ENCODE results near the gene UEVLD. TPM values are rescaled to one million over a fixed set of nuclear protein-coding genes. Genes with fewer than 3 reads are reported as not detected.

UEVLD gene
- total and polyA plus RNA-seq, 4 donors: 5.7 to 15.5 (median 6.7) TPM

- 8% methylated on average over 31 of the region's 31 CpGs for WGBS
- no peaks in the 10 kb centered on the region for H3K36me3 ChIP-seq (ENCODE audit: control insufficient read depth in 4 of 4, insufficient read depth in 3 of 4, low read depth in 1 of 4, low read length in 3 of 4)
- H3K9ac ChIP-seq (ENCODE audit: low read depth in 1 of 2, low read length in 2 of 2): peak overlapping the region; percentile 56 to 92
- TF ChIP-seq YY1 (IDR thresholded peaks at IDR 0.05) (no peak), JUND (IDR thresholded peaks at IDR 0.05) (no peak), RXRA (IDR thresholded peaks at IDR 0.05) (no peak), FOXA1 (IDR thresholded peaks at IDR 0.05) (no peak), ZBTB33 (IDR thresholded peaks at IDR 0.05) (no peak)
- TF ChIP-seq, protein P1, sequence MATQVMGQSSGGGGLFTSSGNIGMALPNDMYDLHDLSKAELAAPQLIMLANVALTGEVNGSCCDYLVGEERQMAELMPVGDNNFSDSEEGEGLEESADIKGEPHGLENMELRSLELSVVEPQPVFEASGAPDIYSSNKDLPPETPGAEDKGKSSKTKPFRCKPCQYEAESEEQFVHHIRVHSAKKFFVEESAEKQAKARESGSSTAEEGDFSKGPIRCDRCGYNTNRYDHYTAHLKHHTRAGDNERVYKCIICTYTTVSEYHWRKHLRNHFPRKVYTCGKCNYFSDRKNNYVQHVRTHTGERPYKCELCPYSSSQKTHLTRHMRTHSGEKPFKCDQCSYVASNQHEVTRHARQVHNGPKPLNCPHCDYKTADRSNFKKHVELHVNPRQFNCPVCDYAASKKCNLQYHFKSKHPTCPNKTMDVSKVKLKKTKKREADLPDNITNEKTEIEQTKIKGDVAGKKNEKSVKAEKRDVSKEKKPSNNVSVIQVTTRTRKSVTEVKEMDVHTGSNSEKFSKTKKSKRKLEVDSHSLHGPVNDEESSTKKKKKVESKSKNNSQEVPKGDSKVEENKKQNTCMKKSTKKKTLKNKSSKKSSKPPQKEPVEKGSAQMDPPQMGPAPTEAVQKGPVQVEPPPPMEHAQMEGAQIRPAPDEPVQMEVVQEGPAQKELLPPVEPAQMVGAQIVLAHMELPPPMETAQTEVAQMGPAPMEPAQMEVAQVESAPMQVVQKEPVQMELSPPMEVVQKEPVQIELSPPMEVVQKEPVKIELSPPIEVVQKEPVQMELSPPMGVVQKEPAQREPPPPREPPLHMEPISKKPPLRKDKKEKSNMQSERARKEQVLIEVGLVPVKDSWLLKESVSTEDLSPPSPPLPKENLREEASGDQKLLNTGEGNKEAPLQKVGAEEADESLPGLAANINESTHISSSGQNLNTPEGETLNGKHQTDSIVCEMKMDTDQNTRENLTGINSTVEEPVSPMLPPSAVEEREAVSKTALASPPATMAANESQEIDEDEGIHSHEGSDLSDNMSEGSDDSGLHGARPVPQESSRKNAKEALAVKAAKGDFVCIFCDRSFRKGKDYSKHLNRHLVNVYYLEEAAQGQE (IDR thresholded peaks at IDR 0.05): no peak
- TF ChIP-seq, protein P2, sequence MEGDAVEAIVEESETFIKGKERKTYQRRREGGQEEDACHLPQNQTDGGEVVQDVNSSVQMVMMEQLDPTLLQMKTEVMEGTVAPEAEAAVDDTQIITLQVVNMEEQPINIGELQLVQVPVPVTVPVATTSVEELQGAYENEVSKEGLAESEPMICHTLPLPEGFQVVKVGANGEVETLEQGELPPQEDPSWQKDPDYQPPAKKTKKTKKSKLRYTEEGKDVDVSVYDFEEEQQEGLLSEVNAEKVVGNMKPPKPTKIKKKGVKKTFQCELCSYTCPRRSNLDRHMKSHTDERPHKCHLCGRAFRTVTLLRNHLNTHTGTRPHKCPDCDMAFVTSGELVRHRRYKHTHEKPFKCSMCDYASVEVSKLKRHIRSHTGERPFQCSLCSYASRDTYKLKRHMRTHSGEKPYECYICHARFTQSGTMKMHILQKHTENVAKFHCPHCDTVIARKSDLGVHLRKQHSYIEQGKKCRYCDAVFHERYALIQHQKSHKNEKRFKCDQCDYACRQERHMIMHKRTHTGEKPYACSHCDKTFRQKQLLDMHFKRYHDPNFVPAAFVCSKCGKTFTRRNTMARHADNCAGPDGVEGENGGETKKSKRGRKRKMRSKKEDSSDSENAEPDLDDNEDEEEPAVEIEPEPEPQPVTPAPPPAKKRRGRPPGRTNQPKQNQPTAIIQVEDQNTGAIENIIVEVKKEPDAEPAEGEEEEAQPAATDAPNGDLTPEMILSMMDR (IDR thresholded peaks at IDR 0.05; ENCODE audit: low read depth, low read length, missing input control): no peak
- H3K4me1 ChIP-seq (ENCODE audit: control insufficient read depth in 4 of 4, insufficient read depth in 4 of 4, low read length in 3 of 4): peaks cover 9 to 16% (median 13%) of the 10 kb centered on the region in 4 donors
- H3K27ac ChIP-seq (ENCODE audit: low read depth in 1 of 2, low read length in 2 of 2): peak overlapping the region; percentile 77 to 88
- no peaks in the 10 kb centered on the region for H3K27me3 ChIP-seq (ENCODE audit: control insufficient read depth in 4 of 4, insufficient read depth in 4 of 4, low read length in 3 of 4)
- H3K4me3 ChIP-seq (ENCODE audit: low read depth in 1 of 3, low read length in 3 of 3): peak overlapping the region; percentile 78 to 94 (median 88)
- DNase-seq (ENCODE audit: low spot score): no peak
- no peaks in the 10 kb centered on the region for H3K9me3 ChIP-seq (ENCODE audit: control insufficient read depth in 4 of 4, low read length in 3 of 4)
These were observed 45.0 kb upstream of the UEVLD start for GRCh38 chr11:18633256-18634139.

GRCh38 chr11:18632841-18633240, 44.3 kb upstream of the UEVLD start:
- H3K27me3 ChIP-seq (ENCODE audit: control insufficient read depth in 4 of 4, insufficient read depth in 4 of 4, low read length in 3 of 4): no peaks in the 10 kb centered on the region
- peak overlapping the region; percentile 78 to 94 (median 88) for H3K4me3 ChIP-seq (ENCODE audit: low read depth in 1 of 3, low read length in 3 of 3)
- no peak overlapping the region for H3K27ac ChIP-seq (ENCODE audit: low read depth in 1 of 2, low read length in 2 of 2)
- H3K36me3 ChIP-seq (ENCODE audit: control insufficient read depth in 4 of 4, insufficient read depth in 3 of 4, low read depth in 1 of 4, low read length in 3 of 4): no peaks in the 10 kb centered on the region
- no peak for DNase-seq (ENCODE audit: low spot score)
- WGBS: 52% methylated on average over 2 of the region's 2 CpGs
- no peaks in the 10 kb centered on the region for H3K9me3 ChIP-seq (ENCODE audit: control insufficient read depth in 4 of 4, low read length in 3 of 4)
- peak overlapping the region in 1 of 2 donors; percentile 56 for H3K9ac ChIP-seq (ENCODE audit: low read depth in 1 of 2, low read length in 2 of 2)
- peaks cover 9 to 16% (median 13%) of the 10 kb centered on the region in 4 donors for H3K4me1 ChIP-seq (ENCODE audit: control insufficient read depth in 4 of 4, insufficient read depth in 4 of 4, low read length in 3 of 4)
- no peak for TF ChIP-seq MAX (IDR thresholded peaks at IDR 0.05)
- TF ChIP-seq HNF4A (conservative IDR thresholded peaks at IDR 0.05): no peak
- no peak for TF ChIP-seq YY1 (IDR thresholded peaks at IDR 0.05)
- TF ChIP-seq, protein P2 (IDR thresholded peaks at IDR 0.05; ENCODE audit: low read depth, low read length, missing input control): no peak
- no peak for TF ChIP-seq RXRA (IDR thresholded peaks at IDR 0.05)
- no peak for TF ChIP-seq EGR1 (IDR thresholded peaks at IDR 0.05; ENCODE audit: low read depth in 2 of 2)
- TF ChIP-seq GABPA (IDR thresholded peaks at IDR 0.05 in 1 of 2, conservative IDR thresholded peaks at IDR 0.05 in 1 of 2): no peak
- no peak for TF ChIP-seq FOXA1 (IDR thresholded peaks at IDR 0.05)
- TF ChIP-seq ZBTB33 (IDR thresholded peaks at IDR 0.05): no peak
- no peak for TF ChIP-seq JUND (IDR thresholded peaks at IDR 0.05)
- TF ChIP-seq RAD21 (IDR thresholded peaks at IDR 0.05): no peak
- no peak for TF ChIP-seq NR2F2 (IDR thresholded peaks at IDR 0.05)
- TF ChIP-seq ATF3 (IDR thresholded peaks at IDR 0.05): no peak
- TF ChIP-seq FOXA2 (IDR thresholded peaks at IDR 0.05): no peak
